ENCODE data around the gene ATP11A.

Gene ATP11A

DNA sequence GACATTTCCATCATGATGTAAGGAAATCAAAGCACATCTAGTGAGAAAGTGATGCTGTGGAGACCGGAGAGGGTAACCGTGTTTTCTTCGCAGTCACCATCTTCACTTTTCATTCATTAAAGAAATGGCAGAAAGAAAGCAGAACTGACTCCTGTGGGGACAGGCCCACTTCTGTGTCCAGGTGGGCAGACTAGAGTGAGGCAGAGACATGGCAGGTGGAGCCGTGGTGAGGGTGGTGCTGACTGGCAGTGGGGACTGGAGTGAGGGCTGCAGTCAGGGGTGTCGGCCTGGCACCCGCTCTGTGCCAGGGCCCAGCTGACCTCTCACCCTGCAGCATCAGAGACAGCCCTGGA is 207.7 kb downstream of the ATP11A start:
- DNase-seq = no peak

DNA sequence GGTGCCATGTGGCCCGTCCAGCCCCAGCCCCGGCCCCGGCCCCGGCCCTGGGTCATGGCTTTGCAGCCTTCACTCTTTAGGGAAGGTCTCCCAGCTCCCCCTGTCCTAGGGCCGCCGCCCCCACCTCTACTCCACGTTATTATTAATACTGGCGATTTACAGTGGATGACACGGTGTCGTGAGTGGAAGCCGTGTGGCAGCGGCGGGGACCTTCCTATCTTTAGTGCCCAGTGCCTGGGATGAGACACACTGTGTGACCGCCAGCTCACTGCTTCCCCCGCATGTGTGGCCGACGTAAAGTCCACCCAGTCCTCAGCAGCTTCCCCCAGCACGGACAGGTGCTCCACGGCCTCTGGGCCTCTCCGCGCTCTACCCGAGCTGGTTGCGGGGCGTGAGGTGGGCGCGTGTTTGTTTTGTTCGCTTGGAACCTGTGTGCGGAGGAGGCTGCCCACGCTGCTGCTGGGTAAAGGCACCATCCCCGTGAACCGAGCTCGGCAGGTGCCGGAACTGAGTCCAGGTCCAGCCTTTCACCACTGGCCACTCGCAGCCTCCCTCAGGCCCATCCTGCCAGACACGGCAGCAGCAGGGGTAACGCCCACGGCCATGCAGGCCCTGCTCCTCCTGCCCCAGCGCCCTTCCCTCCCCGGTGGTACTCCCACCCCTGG is 208.2 kb downstream of the ATP11A start:
- no peak for DNase-seq

DNA sequence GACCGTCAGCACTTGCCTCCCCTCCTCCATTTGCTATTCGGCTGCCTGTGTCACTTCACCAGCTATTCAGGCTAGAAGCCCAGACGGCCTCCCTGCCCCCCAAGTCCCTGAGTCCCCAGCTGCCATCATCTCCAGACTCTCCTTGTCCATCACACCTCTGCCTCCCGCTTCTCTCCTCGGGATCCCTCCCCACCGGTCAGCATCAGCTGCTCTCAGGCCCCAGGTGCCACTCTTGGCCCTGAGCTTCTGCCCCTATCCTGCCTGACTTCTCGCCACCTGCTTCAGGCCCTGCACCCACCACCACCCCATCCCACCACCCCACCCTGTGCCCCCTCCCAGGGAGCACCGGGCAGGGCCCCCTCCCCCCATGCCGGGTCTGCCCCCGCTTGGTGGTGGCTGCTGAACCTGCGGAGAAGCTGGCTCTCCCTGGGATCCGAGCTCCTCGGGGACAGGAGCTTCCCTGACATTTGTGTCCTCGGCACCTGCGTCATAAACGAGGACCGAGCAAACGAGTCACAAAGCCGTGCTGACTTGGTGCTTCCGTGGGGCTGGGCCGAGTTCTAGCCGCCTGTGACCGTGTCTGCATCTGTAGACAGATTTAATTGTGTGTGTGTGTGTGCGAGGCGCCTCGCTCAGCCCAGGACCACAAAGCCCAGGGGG is 208.9 kb downstream of the ATP11A start:
- DNase-seq = no peak

DNA sequence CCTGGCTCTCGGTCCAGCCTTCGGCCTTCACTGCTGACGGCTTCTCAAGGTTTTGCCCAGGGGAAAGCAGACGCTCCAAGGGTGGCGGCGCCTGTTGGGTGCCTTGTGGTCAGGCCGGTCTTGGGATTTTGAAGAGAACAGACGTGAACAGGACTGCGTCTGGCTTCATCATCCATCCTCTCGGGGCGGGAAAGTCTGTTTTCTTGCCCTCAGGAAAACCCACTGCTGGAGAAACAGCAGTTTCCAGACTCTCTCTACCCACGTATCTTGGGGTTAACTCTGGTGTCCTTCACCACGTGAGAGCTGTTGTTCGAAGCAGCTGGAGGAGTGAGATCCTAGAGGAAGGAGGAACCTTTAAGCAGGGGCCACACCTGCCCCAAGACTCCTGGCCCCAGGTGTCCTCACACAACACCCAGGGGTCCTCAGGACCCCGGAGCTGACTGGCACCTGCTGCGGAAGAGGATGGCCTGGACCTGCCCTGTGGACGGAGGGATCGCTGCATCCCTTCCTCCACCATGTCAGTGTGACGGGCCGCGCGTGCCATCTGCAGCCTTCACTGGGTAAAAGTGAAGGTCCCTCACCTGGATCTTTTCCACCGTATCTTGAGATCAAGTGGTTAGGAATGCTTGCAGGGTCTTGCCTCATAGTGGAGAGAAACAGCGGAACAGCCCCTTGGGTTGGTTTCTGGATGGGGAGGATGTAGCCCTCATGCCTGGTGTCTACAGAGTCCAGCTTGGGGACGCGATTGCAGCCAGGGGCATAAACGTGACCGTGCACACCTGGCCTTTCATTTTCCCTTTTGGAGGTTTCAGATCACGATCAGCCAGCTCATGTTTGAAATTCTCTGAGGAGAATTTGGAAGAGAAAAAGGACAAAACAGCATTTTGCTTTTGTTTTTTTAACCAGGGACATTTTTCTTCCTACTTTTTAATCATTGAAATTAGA is 209.7 kb downstream of the ATP11A start:
- no peak for DNase-seq

DNA sequence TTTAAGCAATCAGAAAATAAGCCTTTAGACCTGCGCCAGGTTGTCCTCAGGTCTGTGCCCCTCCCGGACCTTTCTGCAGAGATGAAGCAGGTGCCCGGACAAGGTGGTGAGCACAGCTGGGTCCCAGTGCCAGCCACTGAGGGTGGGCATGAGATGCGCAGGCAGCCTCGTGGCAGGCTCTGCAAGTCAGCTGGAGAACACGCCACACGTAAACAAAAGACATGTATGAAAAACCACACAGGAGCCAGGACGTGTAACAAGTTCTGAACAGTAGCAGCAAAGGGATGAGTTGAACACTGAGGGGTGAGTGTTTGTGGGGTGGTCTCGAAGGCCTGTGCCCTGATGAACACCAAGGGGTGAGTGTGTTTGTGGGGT is 210.4 kb downstream of the ATP11A start:
- no peak for DNase-seq

DNA sequence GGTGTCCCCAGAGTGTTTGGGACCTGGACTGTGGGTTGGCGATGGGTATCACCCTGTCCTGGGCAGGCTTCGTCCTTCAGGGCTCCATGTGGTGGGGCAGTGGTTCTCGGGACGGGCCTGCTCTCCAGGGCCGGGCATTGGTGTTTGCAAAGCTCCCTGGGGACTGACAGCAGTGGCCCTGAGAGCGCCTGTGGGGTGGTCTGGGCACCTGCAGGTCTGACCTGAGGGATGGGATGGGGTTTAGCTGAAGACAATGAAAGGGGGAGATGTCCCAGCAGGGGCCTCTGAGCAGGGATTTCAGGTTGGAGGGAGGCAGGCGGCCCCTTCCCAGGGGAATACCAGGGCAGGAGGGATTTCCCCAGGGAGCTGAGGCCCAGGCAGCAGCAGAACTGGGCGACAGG is 210.9 kb downstream of the ATP11A start:
- DNase-seq = no peak

DNA sequence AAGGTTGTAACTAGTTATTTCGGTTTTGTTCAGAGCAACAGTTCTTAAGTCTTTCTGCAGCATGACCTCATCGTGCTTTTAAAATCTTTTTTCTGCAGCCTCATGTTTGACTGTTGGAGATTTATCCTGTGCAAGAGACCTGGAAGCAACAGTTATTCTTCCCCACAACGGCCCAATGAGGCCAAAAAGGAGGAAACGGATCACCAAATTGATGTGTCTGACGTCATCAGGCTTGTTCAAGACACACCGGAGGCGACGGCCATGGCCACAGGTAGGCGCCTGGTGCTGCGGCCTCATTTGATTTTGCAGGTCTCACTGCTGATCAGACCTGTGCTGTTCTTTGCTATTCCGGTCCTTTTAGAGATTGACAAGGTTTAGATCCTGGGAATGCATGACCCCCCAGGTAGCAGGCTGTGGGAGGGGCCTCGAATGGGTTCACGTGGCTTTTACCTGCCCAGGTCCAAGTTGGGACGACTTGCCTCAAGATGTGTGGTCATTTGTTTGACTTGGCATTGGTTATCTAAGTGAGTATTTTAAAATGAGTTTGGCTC is 212.3 kb downstream of the ATP11A start:
- no peak for DNase-seq

DNA sequence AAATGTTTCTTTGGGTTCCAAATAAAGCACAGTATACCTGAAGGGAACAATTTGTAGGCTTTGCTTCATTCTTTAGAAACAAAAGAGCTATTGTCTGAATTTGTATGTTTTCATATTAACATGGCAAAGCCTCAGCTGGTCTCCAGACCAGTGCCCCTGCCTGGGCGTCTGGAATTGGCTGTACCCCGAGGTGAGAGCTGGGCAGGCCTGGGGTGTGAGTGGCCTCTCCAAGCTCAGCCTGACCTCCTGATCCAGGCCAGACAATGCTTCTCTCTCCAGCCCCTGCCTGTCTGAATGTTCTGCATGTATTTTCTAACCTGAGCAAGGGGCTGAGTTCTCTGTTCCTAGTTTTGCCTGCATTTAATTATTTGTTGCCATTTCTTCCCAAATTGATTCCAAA is 212.8 kb downstream of the ATP11A start:
- DNase-seq = no peak

DNA sequence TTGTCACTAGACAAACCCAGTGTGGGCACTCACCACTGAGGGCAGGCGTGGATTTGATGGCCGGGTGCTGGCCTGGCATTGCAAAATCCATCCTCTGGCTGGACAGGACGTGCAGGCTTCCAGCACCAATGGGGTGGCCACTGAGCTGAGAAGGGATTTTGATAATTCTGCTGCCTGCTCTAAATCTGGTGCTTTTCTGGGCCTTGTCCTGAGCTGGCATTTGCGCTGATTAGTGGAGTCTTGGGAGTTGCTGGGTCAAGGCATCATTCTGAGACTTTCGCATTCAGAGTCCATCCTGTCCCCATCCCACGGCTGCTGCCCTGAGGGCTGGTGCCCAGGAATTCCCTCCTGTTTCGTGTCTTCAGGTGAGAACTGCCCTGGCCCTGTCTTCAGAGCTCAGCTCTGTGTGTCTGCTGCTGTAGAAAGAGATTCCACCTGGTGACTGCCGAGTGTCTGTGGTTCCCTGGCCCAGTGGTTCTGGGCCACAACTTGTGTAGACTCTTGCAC is 213.3 kb downstream of the ATP11A start:
- no peak for DNase-seq

DNA sequence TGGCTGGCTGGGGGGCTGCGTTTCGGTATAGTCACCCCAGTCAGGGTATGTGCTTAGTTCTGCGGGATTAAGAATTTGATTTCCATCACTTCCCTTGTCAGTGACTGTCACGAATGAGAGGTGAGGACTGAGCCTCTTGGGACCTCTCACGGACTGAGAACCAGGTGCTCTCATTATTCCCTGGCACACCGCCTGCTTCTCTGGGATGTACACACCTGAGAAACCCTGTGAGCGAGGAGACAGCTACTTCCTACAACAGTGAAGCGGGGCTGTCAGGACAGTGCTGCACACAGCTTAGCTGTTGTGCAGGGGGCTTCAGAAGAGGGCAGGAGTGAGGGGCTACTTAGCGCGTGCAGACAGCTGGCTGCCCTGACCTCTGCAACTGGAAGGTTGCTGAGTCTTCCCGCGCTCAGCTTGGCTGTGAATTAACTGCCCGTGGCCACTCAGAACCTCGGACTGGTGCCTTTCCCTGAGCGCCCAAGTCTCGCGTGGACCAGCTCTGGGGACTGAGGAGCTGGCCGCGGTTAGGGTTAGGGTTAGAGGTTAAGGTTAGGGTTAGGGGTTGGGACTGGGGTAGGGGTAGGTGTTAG is 213.9 kb downstream of the ATP11A start:
- DNase-seq = no peak

DNA sequence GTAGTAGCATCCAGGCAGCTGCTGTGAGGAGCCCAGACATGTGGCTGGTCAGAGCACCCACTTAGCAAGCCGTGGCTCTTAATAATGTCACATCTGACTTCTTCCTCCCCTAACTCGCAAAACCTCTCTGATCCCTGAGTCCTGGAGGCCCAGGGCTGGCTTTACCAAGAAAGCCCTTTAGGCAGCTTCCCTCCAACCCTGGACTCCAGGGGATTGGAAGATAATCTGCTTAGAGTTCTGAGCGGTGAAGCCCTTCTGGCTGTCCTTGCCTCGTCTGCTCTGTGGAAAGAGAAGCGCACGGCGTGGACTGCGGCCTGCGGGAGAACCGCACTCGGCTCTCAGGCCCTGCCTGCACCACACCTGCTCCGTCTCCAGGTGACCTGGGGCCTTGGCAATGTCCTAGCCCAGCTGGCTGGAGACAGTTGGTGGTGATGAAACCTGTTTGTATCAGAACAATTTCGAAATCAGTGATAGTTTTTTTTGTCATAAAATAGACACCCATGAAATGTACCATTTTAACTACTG is 214.7 kb downstream of the ATP11A start:
- DNase-seq = no peak

DNA sequence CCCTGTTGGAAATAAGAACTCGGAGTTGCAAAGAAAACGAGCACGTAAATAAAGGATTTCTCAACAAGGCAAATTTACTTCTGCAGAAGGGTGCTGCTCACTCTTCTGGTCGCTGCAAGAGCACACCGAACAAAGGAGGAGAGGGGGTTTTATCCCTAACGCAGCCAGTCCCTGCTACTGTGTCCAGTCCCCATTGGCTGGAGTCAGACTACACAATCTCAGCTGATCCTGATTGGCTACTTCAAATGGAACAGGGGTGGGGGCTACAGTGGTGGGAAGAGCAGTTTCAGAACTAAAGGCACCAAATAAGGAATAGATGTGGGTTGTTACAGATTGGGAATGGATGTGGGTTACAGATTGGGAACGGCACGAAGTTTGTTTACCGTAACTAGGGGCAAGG is 215.2 kb downstream of the ATP11A start:
- no peak for DNase-seq

DNA sequence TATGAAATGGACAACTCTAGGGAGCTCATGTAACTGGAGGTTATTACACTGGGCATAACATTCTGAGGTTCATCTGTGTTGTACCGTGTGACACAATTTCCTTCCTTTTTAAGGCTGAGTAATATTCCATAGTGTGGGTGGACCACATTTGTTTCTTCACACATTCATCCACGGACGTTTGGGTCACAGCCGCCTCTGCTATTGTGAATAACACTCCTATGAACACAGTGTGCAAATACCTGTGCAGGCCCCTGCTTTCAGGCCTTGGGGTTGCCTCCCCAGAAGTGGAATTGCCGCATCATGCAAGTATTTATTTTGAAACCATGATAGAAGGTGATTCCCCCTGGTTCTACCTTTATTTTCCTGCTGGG is 215.8 kb downstream of the ATP11A start:
- DNase-seq = no peak

DNA sequence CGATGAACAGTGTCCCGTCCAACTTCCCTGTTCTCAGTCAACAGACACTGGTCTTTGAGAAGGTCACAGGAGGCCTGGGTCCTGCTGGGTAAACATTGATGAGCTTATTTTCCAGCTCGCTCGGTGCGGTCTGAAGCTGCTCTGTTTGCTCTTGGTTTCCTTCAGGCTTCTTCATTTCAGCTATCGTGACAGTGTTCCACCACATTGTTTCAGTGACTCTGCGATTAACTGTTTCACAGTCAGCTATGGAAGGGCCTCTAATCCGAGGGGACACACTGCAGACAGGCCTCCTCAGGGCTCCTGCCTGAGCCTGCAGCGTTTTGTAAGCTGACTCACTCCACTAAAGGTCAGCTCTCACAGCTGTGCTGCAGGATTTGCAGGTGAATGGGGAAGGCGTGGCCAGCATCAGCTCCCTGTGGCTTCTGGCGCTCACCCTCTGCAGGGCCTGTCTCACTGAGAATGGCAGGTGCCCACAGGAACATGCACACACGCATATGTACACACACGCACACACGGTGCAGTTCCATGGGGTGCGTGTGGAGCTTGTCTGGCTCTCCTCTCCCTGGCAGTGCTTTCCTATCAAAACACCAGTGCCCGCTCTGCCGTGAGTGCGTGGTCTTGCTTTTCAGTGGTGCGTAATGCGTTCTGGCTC is 216.3 kb downstream of the ATP11A start:
- DNase-seq = no peak

DNA sequence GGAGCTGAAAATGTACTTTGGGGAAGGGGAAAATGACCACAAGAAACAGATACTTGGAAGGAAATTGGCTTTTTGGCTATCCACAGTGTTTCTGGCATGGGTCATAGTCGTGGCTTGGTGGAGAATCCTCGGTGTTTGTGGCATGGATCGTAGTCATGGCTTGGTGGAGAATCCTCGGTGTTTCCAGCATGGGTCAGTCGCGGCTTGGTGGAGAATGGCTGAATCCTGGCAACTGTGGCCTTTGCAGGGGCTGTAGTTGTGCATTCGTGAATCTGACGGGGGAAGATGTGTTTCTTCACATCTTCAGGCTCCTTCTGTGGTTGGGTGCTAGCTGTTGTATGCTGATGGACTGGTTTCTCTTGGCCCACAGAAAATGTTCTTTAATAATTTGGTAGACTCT is 217.4 kb downstream of the ATP11A start:
- no peak for DNase-seq

DNA sequence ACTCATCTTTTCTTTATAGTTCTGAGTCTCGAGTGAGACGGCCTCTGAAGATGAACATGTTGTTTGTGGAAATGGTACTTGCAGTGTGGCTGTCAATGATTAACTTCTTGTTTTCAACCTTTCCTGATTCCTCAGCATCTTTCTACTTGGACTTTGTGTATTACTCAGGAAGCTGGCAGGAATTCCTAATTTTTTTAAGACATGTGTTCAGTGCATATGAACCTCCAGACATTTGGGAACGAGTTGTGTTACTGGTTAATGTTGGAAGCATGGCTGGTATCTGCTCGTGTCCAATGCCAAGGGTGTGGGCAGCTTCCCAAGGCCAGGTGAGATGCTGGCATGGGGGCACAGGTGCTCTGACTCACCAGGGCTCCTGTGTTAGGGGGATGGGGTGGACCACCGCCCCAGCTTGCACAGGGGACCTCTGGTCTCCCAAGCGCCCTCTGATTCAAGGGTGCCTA is 218.1 kb downstream of the ATP11A start:
- no peak for DNase-seq

DNA sequence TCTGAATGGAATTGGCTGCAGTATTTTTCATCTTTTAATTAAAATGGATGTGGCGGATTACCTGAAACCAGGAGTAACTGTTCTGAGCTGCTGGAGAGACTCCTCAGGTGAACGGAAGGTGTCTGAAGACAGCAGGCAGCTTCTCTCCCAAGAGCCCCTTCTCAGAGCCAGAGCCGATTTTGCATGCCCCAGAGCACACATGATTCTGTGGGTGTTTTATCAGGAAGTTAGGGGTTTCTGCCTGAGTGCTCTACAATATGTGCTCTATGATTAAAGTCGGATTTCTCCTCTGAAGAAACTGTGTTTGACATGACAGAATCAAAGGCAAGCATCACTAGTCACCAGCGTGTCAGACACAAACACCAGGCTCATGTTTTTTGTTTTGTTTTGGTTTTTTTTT is 218.5 kb downstream of the ATP11A start:
- no peak for DNase-seq

DNA sequence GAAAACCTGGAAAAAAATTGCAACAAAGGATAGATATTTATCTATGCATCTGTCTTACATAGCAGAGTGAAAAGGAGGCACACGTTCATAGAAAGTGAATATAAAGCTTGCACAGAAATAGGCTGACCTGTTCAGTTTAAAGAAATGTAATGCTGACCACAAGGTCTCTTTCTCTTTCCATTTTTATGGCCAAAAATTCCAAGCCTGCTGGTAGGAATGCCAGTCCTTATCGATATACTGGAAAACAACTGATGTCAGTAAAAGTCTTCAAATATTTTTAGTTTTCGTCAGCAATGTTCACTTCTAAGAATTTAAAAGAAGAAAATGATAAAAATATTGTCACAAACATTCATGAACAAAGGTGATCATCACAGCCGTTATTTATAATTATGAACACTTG is 220.2 kb downstream of the ATP11A start:
- no peak for DNase-seq

DNA sequence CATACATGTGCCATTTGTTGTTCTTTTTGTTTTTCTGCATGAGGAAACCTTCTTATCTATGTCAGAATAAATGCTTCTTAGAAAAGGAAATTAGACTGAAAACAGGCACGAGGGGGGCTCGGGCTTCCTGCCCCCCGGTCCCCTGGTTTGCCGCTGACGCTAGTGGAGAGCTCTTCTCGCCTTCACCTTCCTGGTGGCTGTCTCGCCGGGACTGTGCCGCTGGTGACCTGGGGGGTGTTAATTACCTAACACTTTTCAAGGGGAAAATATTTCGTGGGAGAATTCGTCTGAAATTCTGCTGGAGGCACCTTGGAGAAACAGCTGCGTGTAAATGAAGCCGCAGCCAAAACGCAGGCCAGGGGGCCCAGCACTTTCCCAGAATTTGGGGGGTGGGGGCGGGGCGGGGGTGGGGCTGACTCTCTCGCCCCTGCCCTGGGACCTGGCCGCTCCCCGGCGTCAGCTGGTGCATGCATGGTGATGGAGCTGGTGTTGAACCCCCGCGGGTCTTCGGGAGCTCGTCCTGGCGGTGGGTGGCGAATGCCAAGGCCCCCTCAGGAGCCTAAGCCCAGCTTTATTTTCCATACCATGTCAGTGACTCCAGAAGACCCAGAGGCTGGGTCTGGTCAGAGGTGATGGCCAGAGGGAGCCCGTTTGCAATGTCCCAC is 220.9 kb downstream of the ATP11A start:
- DNase-seq = no peak

DNA sequence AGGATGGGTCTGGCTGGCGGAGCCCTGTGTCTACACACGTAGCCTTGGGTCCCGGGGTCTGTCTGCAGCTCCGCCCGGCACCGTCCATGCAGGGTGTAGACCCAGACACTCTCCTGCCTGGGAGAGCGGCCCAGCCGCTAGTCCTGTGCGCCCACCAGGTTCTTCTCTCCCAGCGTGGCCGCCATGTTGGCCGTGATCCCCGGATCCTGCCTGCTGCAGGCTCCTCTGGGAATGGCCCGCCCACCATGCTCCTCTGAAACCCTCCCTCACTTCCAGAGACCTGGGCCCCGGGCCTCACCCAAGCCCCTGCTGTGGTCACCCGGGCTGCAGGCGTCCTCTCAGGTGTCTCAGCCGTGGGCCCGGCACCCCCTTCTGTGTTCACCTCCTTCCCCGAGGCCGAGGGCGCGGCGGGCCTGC is 221.5 kb downstream of the ATP11A start:
- DNase-seq = no peak

DNA sequence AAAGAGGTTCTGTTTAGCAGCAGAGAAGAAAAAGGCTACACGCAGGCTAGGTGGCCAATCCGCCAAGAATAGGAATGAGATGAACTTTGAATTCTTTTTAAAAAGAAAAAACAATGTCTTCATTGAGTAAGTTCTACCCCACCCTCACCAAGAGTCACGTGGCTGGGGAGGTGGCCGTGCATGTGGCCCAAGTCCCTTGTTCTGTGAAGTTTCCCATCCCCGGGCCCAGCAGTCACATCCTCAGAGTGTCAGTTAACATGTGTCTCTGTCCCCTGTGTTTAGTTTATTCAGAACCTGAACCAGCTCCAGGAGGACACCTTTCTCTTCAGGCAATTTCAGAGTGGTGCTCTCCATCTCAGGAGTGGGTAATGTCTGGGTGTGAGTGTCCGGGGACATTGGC is 222.0 kb downstream of the ATP11A start:
- DNase-seq = no peak
